ENCODE data around the gene DYNC1I2.

Gene DYNC1I2

GRCh38 chr2:171787333-171788072 is 100.2 kb downstream of the DYNC1I2 start:
- TF ChIP-seq CTCF (IDR thresholded peaks at IDR 0.05; ENCODE audit: borderline replicate concordance, control extremely low read depth, extremely low read depth, insufficient read depth, missing control alignments), result no peak
- in situ Hi-C loops (cut with MboI; ENCODE audit: low sequenced_read_pairs, unreplicated experiment), result no loop called here
- no peak for DNase-seq (ENCODE audit: low spot score)

DNA sequence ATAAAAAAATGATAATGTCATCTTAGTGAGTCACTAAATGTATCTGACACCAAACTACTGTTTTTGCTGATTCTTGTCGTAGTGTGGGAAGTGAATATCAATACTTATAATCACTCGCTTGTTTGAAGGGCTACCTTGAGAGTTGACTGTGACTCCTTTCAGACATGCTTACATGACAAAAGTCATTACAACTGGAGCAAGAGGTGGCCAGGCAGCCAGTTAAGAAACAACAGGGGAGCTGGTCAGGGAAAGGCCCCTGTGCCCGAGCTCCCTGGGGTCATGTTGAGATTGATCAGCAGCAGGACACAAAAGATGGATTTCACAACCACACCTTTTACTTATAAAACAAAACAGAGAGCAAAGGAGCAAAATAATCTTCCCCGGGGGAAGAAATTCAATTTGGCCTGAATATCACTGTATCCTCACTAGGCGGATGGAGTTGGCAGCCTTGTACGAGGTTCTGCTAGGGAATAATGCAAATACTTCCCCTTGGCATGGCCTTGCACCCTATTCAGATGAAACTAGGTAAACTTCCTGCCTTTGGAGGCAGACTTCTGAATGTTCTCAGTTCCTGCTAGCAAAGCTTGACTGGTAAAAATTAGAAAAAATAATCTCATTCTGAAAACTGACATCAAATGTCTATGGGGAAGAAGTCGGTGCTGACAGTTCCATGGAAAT is 101.2 kb downstream of the DYNC1I2 start:
- DNase-seq (ENCODE audit: low spot score), result no peak
- in situ Hi-C loops (cut with MboI; ENCODE audit: low sequenced_read_pairs, unreplicated experiment), result no loop called here
- TF ChIP-seq CTCF (IDR thresholded peaks at IDR 0.05; ENCODE audit: borderline replicate concordance, control extremely low read depth, extremely low read depth, insufficient read depth, missing control alignments), result no peak

- DNase-seq (ENCODE audit: low spot score), result no peak
- in situ Hi-C loops (cut with MboI; ENCODE audit: low sequenced_read_pairs, unreplicated experiment), result no loop called here
- no peak for TF ChIP-seq CTCF (IDR thresholded peaks at IDR 0.05; ENCODE audit: borderline replicate concordance, control extremely low read depth, extremely low read depth, insufficient read depth, missing control alignments)
These were observed 102.7 kb downstream of the DYNC1I2 start for GRCh38 chr2:171789956-171790355.

- in situ Hi-C loops (cut with MboI; ENCODE audit: low sequenced_read_pairs, unreplicated experiment), result no loop called here
- DNase-seq (ENCODE audit: low spot score), result no peak
- TF ChIP-seq CTCF (IDR thresholded peaks at IDR 0.05; ENCODE audit: borderline replicate concordance, control extremely low read depth, extremely low read depth, insufficient read depth, missing control alignments), result no peak
These were observed 104.1 kb downstream of the DYNC1I2 start for GRCh38 chr2:171791361-171791760.

- no peak for DNase-seq (ENCODE audit: low spot score)
- in situ Hi-C loops (cut with MboI; ENCODE audit: low sequenced_read_pairs, unreplicated experiment), result no loop called here
- TF ChIP-seq CTCF (IDR thresholded peaks at IDR 0.05; ENCODE audit: borderline replicate concordance, control extremely low read depth, extremely low read depth, insufficient read depth, missing control alignments), result no peak
These were observed 104.9 kb downstream of the DYNC1I2 start for GRCh38 chr2:171792157-171792556.

DNA sequence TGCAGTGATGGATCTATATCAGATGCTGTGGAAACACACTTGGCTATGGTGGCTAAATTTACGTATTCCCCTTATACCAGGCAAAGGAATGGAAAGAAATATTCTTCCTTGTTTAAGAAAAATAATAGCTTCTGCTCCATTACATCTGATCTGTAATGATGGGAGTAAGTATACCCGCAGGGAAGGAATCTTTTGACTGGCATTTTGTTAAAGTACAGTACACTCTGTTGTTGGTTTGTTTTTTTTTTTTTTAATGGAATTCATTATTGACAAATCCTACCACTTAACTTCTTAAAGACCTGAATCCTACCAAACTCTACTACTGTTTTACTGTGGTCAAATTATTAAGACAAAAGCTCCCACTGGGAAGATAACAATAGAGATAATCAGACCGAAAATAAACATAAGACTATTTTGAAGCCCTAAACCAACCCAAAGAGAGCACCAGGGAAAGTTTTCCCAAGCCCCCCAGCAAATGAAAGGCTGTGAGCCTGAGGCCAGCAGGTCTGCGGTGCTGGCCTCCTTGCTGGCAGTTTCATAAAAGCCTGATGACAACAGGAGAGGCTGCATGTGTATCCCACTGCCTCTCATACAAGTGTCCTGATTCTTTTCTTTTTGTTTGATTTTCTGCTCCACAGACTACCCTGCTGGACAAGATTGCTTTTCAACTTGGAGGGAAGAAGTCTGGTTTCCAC is 105.8 kb downstream of the DYNC1I2 start:
- in situ Hi-C loops (cut with MboI; ENCODE audit: low sequenced_read_pairs, unreplicated experiment), result no loop called here
- TF ChIP-seq CTCF (IDR thresholded peaks at IDR 0.05; ENCODE audit: borderline replicate concordance, control extremely low read depth, extremely low read depth, insufficient read depth, missing control alignments), result no peak
- DNase-seq (ENCODE audit: low spot score), result no peak
